HepG2 (cell line): ENCODE measurements around the gene ADM. TPM values are rescaled to one million over a fixed set of nuclear protein-coding genes. Genes with fewer than 3 reads are reported as not detected.

Experiments used
- BCL6 ChIP-seq: IDR thresholded peaks from 2 replicates; pipeline ENCODE4 v1.6.1; 2016; ENCODE audit warnings: missing genetic modification reagents, missing compliant biosample characterization
- ETS1 ChIP-seq: sonication (generic); formaldehyde crosslinking; IDR thresholded peaks from 2 replicates; pipeline ENCODE4 v1.4.0; 2020; ENCODE audit warnings: missing genetic modification reagents
- FOXA3 ChIP-seq: IDR thresholded peaks from 2 replicates; pipeline ENCODE4 v1.6.1; 2016; ENCODE audit warnings: missing genetic modification reagents, missing compliant biosample characterization
- HHEX ChIP-seq: IDR thresholded peaks from 2 replicates; pipeline ENCODE4 v1.6.1; 2016; ENCODE audit warnings: control low read depth
- HOMEZ ChIP-seq: IDR thresholded peaks from 2 replicates; pipeline ENCODE4 v1.6.1; 2016; ENCODE audit warnings: low read depth
- IRX3 ChIP-seq: sonication (generic); formaldehyde crosslinking; IDR thresholded peaks from 2 replicates; pipeline ENCODE4 v1.8.1; 2023; ENCODE audit warnings: mild to moderate bottlenecking, low read depth, missing genetic modification reagents, borderline replicate concordance
- KDM3A ChIP-seq: IDR thresholded peaks from 2 replicates; pipeline ENCODE4 v1.6.1; 2018; ENCODE audit warnings: low read depth, missing compliant biosample characterization
- NKX3-1 ChIP-seq: sonication (generic); formaldehyde crosslinking; IDR thresholded peaks from 2 replicates; pipeline ENCODE4 v1.5.0; 2020; ENCODE audit warnings: missing genetic modification reagents
- POLR2AphosphoS5 ChIP-seq: IDR thresholded peaks from 2 replicates; pipeline ENCODE4 v1.6.1; 2012; ENCODE audit warnings: low read depth, low read length
- RAD21 ChIP-seq: fragments of 450-650 bp; formaldehyde crosslinking; IDR thresholded peaks from 2 replicates; pipeline ENCODE4 v1.5.0; 2020; ENCODE audit warnings: mild to moderate bottlenecking
- ZNF232 ChIP-seq: sonication (generic); formaldehyde crosslinking; IDR thresholded peaks from 2 replicates; pipeline ENCODE4 v1.4.0; 2020; ENCODE audit warnings: missing genetic modification reagents, borderline replicate concordance
- ZNF782 ChIP-seq: sonication (generic); formaldehyde crosslinking; IDR thresholded peaks from 2 replicates; pipeline ENCODE4 v1.4.0; 2020; ENCODE audit warnings: missing genetic modification reagents, mild to moderate bottlenecking, borderline replicate concordance
- polyA plus RNA-seq, 8 experiments: library from polyadenylated mRNA; depleted of rRNA in 3 of 8; stranded (reverse) in 7 of 8; unstranded in 1 of 8; fragments of >200 nt; fragmentation: Illumina TruSeq in 4 of 8; extraction: Trizol in 4 of 8; gene quantifications; 2 replicates each; pipeline versions ENCODE4 v1.2.1 to v1.2.3, GENCODE V29; 2011 to 2016; ENCODE audit warnings: low read depth in 4 of 8, missing spikeins in 1 of 8, mixed read lengths in 1 of 8; ENCODE audit not compliant: insufficient read depth in 1 of 8
- total RNA-seq, 5 experiments: library from RNA; depleted of rRNA; stranded (reverse); fragments of >200 nt; fragmentation: Illumina TruSeq; extraction: Trizol; gene quantifications; 2 replicates each; pipeline ENCODE4 v1.2.3, GENCODE V29; 2016; ENCODE audit warnings: low read depth in 1 of 5
- TF ChIP-seq, protein P1 (sequence below): sonication (generic); formaldehyde crosslinking; IDR thresholded peaks from 2 replicates; pipeline ENCODE4 v1.9.0; 2022; ENCODE audit warnings: low read depth, missing genetic modification reagents
- TF ChIP-seq, protein P2 (sequence below): sonication (generic); formaldehyde crosslinking; IDR thresholded peaks from 2 replicates; pipeline ENCODE4 v1.8.0; 2022; ENCODE audit warnings: mild to moderate bottlenecking, missing genetic modification reagents
- TF ChIP-seq, protein P3 (sequence below): sonication (generic); formaldehyde crosslinking; IDR thresholded peaks from 2 replicates; pipeline ENCODE4 v1.4.0; 2020; ENCODE audit warnings: missing genetic modification reagents
- TF ChIP-seq, protein P4 (sequence below): sonication (generic); formaldehyde crosslinking; IDR thresholded peaks from 2 replicates; pipeline ENCODE4 v1.8.0; 2022; ENCODE audit warnings: mild to moderate bottlenecking, missing genetic modification reagents, borderline replicate concordance
- TF ChIP-seq, protein P5 (sequence below): sonication (generic); formaldehyde crosslinking; IDR thresholded peaks from 2 replicates; pipeline ENCODE4 v1.8.1; 2023; ENCODE audit warnings: mild to moderate bottlenecking, inconsistent platforms, moderate library complexity, missing genetic modification reagents, borderline replicate concordance

The ADM gene
- total and polyA plus RNA-seq, 2 of the 13 experiments (the other 11 are each of a cell fraction or from before 2014, with no cell fraction given), result 10.7 to 26.1 TPM

- TF ChIP-seq, protein P1, sequence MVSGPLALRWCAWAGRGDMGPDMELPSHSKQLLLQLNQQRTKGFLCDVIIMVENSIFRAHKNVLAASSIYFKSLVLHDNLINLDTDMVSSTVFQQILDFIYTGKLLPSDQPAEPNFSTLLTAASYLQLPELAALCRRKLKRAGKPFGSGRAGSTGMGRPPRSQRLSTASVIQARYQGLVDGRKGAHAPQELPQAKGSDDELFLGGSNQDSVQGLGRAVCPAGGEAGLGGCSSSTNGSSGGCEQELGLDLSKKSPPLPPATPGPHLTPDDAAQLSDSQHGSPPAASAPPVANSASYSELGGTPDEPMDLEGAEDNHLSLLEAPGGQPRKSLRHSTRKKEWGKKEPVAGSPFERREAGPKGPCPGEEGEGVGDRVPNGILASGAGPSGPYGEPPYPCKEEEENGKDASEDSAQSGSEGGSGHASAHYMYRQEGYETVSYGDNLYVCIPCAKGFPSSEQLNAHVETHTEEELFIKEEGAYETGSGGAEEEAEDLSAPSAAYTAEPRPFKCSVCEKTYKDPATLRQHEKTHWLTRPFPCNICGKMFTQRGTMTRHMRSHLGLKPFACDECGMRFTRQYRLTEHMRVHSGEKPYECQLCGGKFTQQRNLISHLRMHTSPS (CRISPR knock-in tag), result peak; percentile 26; the same call in 1 of the 2 replicates
- TF ChIP-seq RAD21 (0 out of 2 replicates have a peak, but pooled peaks have one; percentile 19), HHEX (CRISPR knock-in tag) (no peak), HOMEZ (CRISPR knock-in tag) (no peak), ZNF782 (CRISPR knock-in tag) (peak; percentile 77; the same call in 1 of the 2 replicates), FOXA3 (CRISPR knock-in tag) (peak; percentile 19; the same call in 1 of the 2 replicates), BCL6 (CRISPR knock-in tag) (peak; percentile 23), POLR2AphosphoS5 (peak; percentile 48; the same call in 1 of the 2 replicates), KDM3A (CRISPR knock-in tag) (peak; percentile 43; the same call in 1 of the 2 replicates), IRX3 (CRISPR knock-in tag) (0 out of 2 replicates have a peak, but pooled peaks have one; percentile 16), ZNF232 (peak; percentile 67; the same call in 1 of the 2 replicates), NKX3-1 (CRISPR knock-in tag) (no peak), ETS1 (CRISPR knock-in tag) (no peak)
- TF ChIP-seq, protein P2, sequence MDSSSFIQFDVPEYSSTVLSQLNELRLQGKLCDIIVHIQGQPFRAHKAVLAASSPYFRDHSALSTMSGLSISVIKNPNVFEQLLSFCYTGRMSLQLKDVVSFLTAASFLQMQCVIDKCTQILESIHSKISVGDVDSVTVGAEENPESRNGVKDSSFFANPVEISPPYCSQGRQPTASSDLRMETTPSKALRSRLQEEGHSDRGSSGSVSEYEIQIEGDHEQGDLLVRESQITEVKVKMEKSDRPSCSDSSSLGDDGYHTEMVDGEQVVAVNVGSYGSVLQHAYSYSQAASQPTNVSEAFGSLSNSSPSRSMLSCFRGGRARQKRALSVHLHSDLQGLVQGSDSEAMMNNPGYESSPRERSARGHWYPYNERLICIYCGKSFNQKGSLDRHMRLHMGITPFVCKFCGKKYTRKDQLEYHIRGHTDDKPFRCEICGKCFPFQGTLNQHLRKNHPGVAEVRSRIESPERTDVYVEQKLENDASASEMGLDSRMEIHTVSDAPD, result no peak
- TF ChIP-seq, protein P3, sequence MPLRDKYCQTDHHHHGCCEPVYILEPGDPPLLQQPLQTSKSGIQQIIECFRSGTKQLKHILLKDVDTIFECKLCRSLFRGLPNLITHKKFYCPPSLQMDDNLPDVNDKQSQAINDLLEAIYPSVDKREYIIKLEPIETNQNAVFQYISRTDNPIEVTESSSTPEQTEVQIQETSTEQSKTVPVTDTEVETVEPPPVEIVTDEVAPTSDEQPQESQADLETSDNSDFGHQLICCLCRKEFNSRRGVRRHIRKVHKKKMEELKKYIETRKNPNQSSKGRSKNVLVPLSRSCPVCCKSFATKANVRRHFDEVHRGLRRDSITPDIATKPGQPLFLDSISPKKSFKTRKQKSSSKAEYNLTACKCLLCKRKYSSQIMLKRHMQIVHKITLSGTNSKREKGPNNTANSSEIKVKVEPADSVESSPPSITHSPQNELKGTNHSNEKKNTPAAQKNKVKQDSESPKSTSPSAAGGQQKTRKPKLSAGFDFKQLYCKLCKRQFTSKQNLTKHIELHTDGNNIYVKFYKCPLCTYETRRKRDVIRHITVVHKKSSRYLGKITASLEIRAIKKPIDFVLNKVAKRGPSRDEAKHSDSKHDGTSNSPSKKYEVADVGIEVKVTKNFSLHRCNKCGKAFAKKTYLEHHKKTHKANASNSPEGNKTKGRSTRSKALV, result peak; percentile 90
- TF ChIP-seq, protein P4, sequence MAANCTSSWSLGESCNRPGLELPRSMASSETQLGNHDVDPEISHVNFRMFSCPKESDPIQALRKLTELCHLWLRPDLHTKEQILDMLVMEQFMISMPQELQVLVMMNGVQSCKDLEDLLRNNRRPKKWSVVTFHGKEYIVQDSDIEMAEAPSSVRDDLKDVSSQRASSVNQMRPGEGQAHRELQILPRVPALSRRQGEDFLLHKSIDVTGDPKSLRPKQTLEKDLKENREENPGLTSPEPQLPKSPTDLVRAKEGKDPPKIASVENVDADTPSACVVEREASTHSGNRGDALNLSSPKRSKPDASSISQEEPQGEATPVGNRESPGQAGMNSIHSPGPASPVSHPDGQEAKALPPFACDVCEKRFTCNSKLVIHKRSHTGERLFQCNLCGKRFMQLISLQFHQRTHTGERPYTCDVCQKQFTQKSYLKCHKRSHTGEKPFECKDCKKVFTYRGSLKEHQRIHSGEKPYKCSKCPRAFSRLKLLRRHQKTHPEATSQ (CRISPR knock-in tag), result peak; percentile 57; the same call in 1 of the 2 replicates
- TF ChIP-seq, protein P5, sequence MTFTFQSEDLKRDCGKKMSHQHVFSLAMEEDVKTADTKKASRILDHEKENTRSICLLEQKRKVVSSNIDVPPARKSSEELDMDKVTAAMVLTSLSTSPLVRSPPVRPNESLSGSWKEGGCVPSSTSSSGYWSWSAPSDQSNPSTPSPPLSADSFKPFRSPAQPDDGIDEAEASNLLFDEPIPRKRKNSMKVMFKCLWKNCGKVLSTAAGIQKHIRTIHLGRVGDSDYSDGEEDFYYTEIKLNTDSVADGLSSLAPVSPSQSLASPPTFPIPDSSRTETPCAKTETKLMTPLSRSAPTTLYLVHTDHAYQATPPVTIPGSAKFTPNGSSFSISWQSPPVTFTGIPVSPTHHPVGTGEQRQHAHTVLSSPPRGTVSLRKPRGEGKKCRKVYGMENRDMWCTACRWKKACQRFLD, result 0 out of 2 replicates have a peak, but pooled peaks have one; percentile 61
Observed at GRCh38 chr11:10302744-10303557, 1.9 kb upstream of the ADM start (continued).
